ENCODE data around the gene ENC1. TPM values are rescaled to one million over a fixed set of nuclear protein-coding genes. Genes with fewer than 3 reads are reported as not detected.

The ENC1 gene
- total and polyA plus RNA-seq, 2 of the 8 experiments (the other 6 are each of a cell fraction or from before 2014, with no cell fraction given) = 5.5 to 13.2 TPM

- Histone ChIP-seq H3K27ac (ENCODE audit: low read depth, low read length) (no peak overlapping the region), H3K9me3 (ENCODE audit: insufficient read depth in 2 of 2, low read depth in 1 of 2, low read length in 1 of 2) (no peaks in the 10 kb centered on the region), H2AFZ (ENCODE audit: low read length) (no peak overlapping the region), H3K56ac (replicated peaks; ENCODE audit: insufficient read length, low read depth, low read length) (no peak overlapping the region), H3K79me1 (ENCODE audit: low read depth, low read length) (no peaks in the 10 kb centered on the region), H2AK5ac (ENCODE audit: low read depth, low read length) (no peak overlapping the region), H3K4me1 (replicated peaks in 1 of 4; ENCODE audit: control insufficient read depth in 3 of 4, insufficient read depth in 4 of 4, low read length in 3 of 4) (peaks cover 0 to 4% (median 1%) of the 10 kb centered on the region in 4 experiments; a peak in 3 of 7 replicates), H4K8ac (ENCODE audit: extremely low read depth, insufficient read depth, low read length) (no peak overlapping the region), H2BK12ac (ENCODE audit: low read depth, low read length) (no peak overlapping the region), H3K9ac (replicated peaks in 1 of 4; ENCODE audit: extremely low read depth in 1 of 4, low read depth in 3 of 4, low read length in 3 of 4) (no peak overlapping the region), H3K18ac (ENCODE audit: extremely low read depth, low read length) (no peak overlapping the region), H3K23ac (ENCODE audit: insufficient read length) (no peak overlapping the region), H4K20me1 (replicated peaks in 1 of 2; ENCODE audit: control insufficient read depth in 1 of 2, insufficient read depth in 2 of 2, low read length in 2 of 2) (no peaks in the 10 kb centered on the region), H3K79me2 (ENCODE audit: control insufficient read depth in 1 of 2, insufficient read depth in 2 of 2, low read length in 2 of 2) (no peaks in the 10 kb centered on the region), H2BK20ac (ENCODE audit: low read length) (no peak overlapping the region), H4K5ac (ENCODE audit: insufficient read length, low read depth, low read length) (no peak overlapping the region), H3K36me3 (ENCODE audit: control insufficient read depth in 2 of 4, insufficient read depth in 4 of 4, low read length in 3 of 4) (no peaks in the 10 kb centered on the region), H3K4me2 (ENCODE audit: insufficient read depth in 1 of 2, low read depth in 2 of 2, low read length in 2 of 2) (no peak overlapping the region), H3K23me2 (ENCODE audit: low read depth, low read length) (no peaks in the 10 kb centered on the region), H3K4me3 (ENCODE audit: extremely low read depth in 1 of 4, insufficient read depth in 2 of 4, low read depth in 3 of 4, low read length in 4 of 4) (no peak overlapping the region), H2BK120ac (replicated peaks; ENCODE audit: low read depth, low read length) (no peak overlapping the region), H3K4ac (replicated peaks; ENCODE audit: insufficient read length, low read depth, low read length) (no peak overlapping the region), H2BK5ac (ENCODE audit: low read depth, low read length) (no peak overlapping the region), H3K27me3 (replicated peaks in 1 of 4; ENCODE audit: control insufficient read depth in 3 of 4, extremely low read depth in 1 of 4, insufficient read depth in 3 of 4, low read length in 3 of 4) (peaks cover 0 to 7% (median 4%) of the 10 kb centered on the region in 4 experiments; a peak in 5 of 7 replicates), H2BK15ac (ENCODE audit: low read length) (no peak overlapping the region), H3K14ac (ENCODE audit: insufficient read length) (no peak overlapping the region), H4K91ac (replicated peaks; ENCODE audit: insufficient read length, low read length) (no peak overlapping the region)
- POLR2A ChIA-PET (ENCODE audit: partially characterized antibody) = no interaction called here
- DNase-seq (ENCODE audit: low read depth in 1 of 2, low spot score in 2 of 2) = no peak
- CTCF ChIA-PET (ENCODE audit: partially characterized antibody) = interaction anchor here (0.6 to 2.6 kb wide), 3 partner anchors 20 to 745 kb away, joined by 3 to 16 read pairs (median 3); no protein-coding TSS in a partner anchor
- WGBS, 2 experiments (ENCODE audit: extremely low coverage in 1 of 2, insufficient coverage in 1 of 2, insufficient read length in 1 of 2, insufficient replicate concordance in 2 of 2, low coverage in 1 of 2, low lambda C conversion rate in 2 of 2, missing lambda C conversion rate in 1 of 2) = 100% methylated on average over 1 of the region's 1 CpG; no CpG with 5 or more reads in 1 of the 2 experiments
- FAIRE-seq = no peak
- no peak for TF ChIP-seq RXRA (IDR thresholded peaks at IDR 0.05; ENCODE audit: insufficient read depth, low read depth, low read length)
Measured at GRCh38 chr5:74647096-74647495, 6.6 kb upstream of the ENC1 start.
